Measurements from ENCODE around the gene CHI3L1.

The CHI3L1 gene

DNA sequence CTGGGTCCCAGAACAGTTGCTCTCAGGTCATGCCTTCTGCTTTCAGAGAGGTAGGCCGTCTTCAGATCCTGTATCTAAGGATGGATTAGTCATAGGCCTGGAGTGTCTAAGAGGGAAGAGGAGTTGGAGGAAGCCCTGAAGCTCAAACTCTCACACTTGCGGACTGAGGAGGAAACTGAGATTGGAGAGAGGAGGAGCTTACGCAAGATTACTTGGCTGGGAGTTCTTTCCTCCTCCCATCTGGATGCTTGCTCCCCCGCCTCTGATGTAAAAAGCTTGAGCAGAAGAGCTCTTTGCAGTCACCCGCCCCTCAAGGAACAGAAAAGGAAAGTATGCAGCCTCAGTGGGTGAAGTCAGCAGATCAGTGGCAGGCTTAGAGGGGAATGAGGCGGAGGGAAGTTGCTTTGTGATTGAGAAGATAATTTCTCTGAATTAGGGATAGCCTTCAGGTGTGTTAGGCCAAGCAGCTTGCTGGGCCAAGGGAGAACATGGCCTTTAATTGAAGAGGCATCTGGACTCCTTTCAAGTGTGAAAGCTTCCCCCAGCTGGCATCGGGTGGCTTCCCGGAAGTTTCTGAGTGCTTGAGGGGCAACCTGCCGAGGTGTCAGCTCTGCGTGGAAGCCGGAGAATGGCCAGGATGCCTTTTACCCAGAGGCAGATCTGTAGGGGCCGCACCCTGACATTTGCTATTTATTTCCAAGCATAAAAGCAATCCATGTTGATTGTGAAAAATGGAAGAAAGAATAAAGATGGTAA is 52.4 kb downstream of the CHI3L1 start:
- no peak for DNase-seq (ENCODE audit: low read depth in 2 of 2)

- DNase-seq (ENCODE audit: low read depth in 2 of 2) = no peak
These were observed 54.8 kb downstream of the CHI3L1 start for GRCh38 chr1:203131548-203132200.

DNA sequence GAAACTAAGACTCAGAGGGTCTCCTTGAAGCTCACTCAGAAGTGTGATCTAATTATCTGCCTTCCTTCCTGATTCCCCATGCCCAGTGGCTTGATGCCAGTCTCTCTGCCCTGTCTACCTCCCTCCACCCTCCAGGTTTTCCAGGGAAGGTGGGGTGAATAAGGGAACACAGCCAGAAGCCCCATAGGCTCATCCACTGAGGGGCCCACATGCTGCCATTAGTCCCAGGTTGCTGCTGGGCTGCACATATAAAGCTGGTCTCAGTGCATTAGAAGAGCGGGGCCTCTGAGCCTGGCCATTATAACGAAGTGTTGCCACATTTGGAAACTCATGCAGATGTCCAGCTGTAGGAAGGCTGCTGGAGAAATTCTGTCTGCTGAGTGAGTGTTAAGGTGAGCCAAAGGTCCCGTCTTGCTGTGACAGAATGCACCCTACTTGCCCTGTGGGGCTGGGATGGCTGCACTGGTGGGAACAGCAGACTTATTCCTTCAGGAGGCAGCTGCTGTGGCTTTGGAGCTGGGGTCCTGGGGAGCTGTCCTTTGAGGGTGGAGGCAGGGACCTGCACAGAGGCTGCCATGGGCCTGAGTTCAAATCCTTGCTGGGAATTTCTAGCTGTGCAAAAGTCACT is 56.0 kb downstream of the CHI3L1 start:
- DNase-seq (ENCODE audit: low read depth in 2 of 2) = no peak

DNA sequence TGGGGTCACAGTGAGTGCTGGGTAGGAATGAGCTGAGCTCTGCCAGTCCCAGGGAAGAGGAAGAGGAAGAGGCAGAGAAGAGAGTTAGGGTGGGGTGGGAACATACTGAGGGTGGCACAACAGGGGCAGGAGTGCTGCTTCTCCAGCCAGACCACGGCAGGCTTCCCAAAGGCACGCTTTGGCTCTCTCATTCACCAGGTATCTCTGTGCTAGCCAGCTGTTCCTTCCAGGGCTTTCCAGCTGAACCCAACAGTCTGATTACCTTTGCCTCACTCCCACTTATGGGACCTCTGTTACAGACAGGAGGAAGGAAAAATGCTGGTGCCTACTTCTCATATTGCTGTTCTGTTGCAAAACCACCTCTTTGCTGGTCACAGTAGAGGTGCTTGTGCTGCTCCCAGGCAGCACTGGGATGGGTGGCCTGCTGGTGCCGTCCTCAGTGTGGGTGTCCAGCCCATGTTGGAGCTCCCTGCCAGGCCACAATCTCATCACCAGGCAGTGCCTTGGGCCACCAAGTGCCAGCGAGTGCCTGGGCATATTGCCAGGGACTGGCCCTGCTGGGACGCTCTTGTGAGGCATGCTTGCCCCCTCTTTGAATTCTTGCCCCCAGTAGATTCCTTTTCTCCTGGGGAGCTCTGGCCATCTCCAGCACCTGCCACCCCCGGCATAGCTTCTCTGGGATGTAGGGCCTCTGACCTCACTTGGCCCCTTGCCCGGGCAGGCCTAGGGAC is 56.8 kb downstream of the CHI3L1 start:
- no peak for DNase-seq (ENCODE audit: low read depth in 2 of 2)
